HepG2 (cell line): ENCODE measurements around the gene HES6. TPM values are rescaled to one million over a fixed set of nuclear protein-coding genes. Genes with fewer than 3 reads are reported as not detected.
A peak's percentile ranks its signal among the peaks of the same experiment; 100 is the strongest.

ENCODE experiments used
- ASH2L ChIP-seq: fragments of 300-600, 200-600 bp; sonication (generic); IDR thresholded peaks from 2 replicates; pipeline ENCODE4 v1.7.0; 2017; ENCODE audit warnings: low read depth, mild to moderate bottlenecking, moderate library complexity, mixed read lengths, low read length; ENCODE audit not compliant: insufficient read length
- DBP ChIP-seq: sonication (generic); formaldehyde crosslinking; IDR thresholded peaks from 2 replicates; pipeline ENCODE4 v1.4.0; 2020; ENCODE audit warnings: missing genetic modification reagents; ENCODE audit errors: not compliant biosample characterization
- ETV6 ChIP-seq: sonication (generic); formaldehyde crosslinking; conservative IDR thresholded peaks from 2 replicates; pipeline ENCODE4 v1.4.0; 2020; ENCODE audit warnings: missing genetic modification reagents
- GFI1 ChIP-seq: sonication (generic); formaldehyde crosslinking; IDR thresholded peaks from 2 replicates; pipeline ENCODE4 v1.5.0; 2020; ENCODE audit warnings: missing genetic modification reagents, mild to moderate bottlenecking, borderline replicate concordance
- HDAC2 ChIP-seq: sonication (generic); formaldehyde crosslinking; IDR thresholded peaks from 2 replicates; pipeline ENCODE4 v1.4.0; 2020; ENCODE audit warnings: missing genetic modification reagents
- HES4 ChIP-seq: sonication (generic); formaldehyde crosslinking; IDR thresholded peaks from 2 replicates; pipeline ENCODE4 v1.9.0; 2021; ENCODE audit warnings: mild to moderate bottlenecking, missing genetic modification reagents, borderline replicate concordance
- ISL2 ChIP-seq: sonication (generic); formaldehyde crosslinking; IDR thresholded peaks from 2 replicates; pipeline ENCODE4 v1.5.0; 2020; ENCODE audit warnings: missing genetic modification reagents
- MXD4 ChIP-seq: IDR thresholded peaks from 2 replicates; pipeline ENCODE4 v1.6.1; 2016; ENCODE audit warnings: mild to moderate bottlenecking, missing biosample characterization, missing genetic modification reagents
- PHF5A ChIP-seq: IDR thresholded peaks from one replicate; pipeline ENCODE4 v1.6.1; 2018; ENCODE audit warnings: low read depth, missing genetic modification reagents; ENCODE audit not compliant: unreplicated experiment
- THRA ChIP-seq: sonication (generic); formaldehyde crosslinking; IDR thresholded peaks from 2 replicates; pipeline ENCODE4 v1.4.0; 2020; ENCODE audit warnings: missing genetic modification reagents, borderline replicate concordance
- ZMAT3 ChIP-seq: sonication (generic); formaldehyde crosslinking; conservative IDR thresholded peaks from 2 replicates; pipeline ENCODE4 v1.7.0; 2021; ENCODE audit warnings: missing genetic modification reagents
- ZNF101 ChIP-seq: sonication (generic); formaldehyde crosslinking; IDR thresholded peaks from 2 replicates; pipeline ENCODE4 v1.4.0; 2020; ENCODE audit warnings: mild to moderate bottlenecking, low read depth, missing genetic modification reagents, borderline replicate concordance
- ZNF180 ChIP-seq: sonication (generic); formaldehyde crosslinking; IDR thresholded peaks from 2 replicates; pipeline ENCODE4 v1.4.0; 2020; ENCODE audit warnings: low read depth, missing genetic modification reagents, borderline replicate concordance
- ZNF264 ChIP-seq: sonication (generic); formaldehyde crosslinking; IDR thresholded peaks from 2 replicates; pipeline ENCODE4 v1.4.0; 2020; ENCODE audit warnings: missing genetic modification reagents
- ZNF432 ChIP-seq: sonication (generic); formaldehyde crosslinking; IDR thresholded peaks from 2 replicates; pipeline ENCODE4 v1.5.0; 2020; ENCODE audit warnings: missing genetic modification reagents, mild to moderate bottlenecking, borderline replicate concordance
- ZNF558 ChIP-seq: sonication (generic); formaldehyde crosslinking; IDR thresholded peaks from 2 replicates; pipeline ENCODE4 v1.9.0; 2022; ENCODE audit warnings: mild to moderate bottlenecking, missing genetic modification reagents, borderline replicate concordance
- ZNF572 ChIP-seq: sonication (generic); formaldehyde crosslinking; IDR thresholded peaks from 2 replicates; pipeline ENCODE4 v1.5.1; 2020; ENCODE audit warnings: mild to moderate bottlenecking, missing genetic modification reagents
- ZNF879 ChIP-seq: sonication (generic); formaldehyde crosslinking; IDR thresholded peaks from 2 replicates; pipeline ENCODE4 v1.8.1; 2023; ENCODE audit warnings: missing genetic modification reagents
- ZSCAN20 ChIP-seq: sonication (generic); formaldehyde crosslinking; IDR thresholded peaks from 2 replicates; pipeline ENCODE4 v1.4.0; 2020; ENCODE audit warnings: missing genetic modification reagents, mild to moderate bottlenecking, borderline replicate concordance
- polyA plus RNA-seq, 8 experiments: library from polyadenylated mRNA; depleted of rRNA in 3 of 8; stranded (reverse) in 7 of 8; unstranded in 1 of 8; fragments of >200 nt; fragmentation: Illumina TruSeq in 4 of 8; extraction: Trizol in 4 of 8; gene quantifications; 2 replicates each; pipeline versions ENCODE4 v1.2.1 to v1.2.3, GENCODE V29; 2011 to 2016; ENCODE audit warnings: low read depth in 4 of 8, missing spikeins in 1 of 8, mixed read lengths in 1 of 8; ENCODE audit not compliant: insufficient read depth in 1 of 8
- total RNA-seq, 5 experiments: library from RNA; depleted of rRNA; stranded (reverse); fragments of >200 nt; fragmentation: Illumina TruSeq; extraction: Trizol; gene quantifications; 2 replicates each; pipeline ENCODE4 v1.2.3, GENCODE V29; 2016; ENCODE audit warnings: low read depth in 1 of 5
- TF ChIP-seq, protein P1 (sequence below): sonication (generic); formaldehyde crosslinking; IDR thresholded peaks from 2 replicates; pipeline ENCODE4 v1.4.0; 2020; ENCODE audit warnings: mild to moderate bottlenecking, missing genetic modification reagents
- TF ChIP-seq, protein P2 (sequence below): sonication (generic); formaldehyde crosslinking; IDR thresholded peaks from 2 replicates; pipeline ENCODE4 v1.5.1; 2020; ENCODE audit warnings: mild to moderate bottlenecking, moderate library complexity, missing genetic modification reagents
- TF ChIP-seq, protein P3 (sequence below): sonication (generic); formaldehyde crosslinking; IDR thresholded peaks from 2 replicates; pipeline ENCODE4 v1.5.0; 2020; ENCODE audit warnings: missing genetic modification reagents, mild to moderate bottlenecking, borderline replicate concordance

The HES6 gene
- total and polyA plus RNA-seq, 2 of the 13 experiments (the other 11 are each of a cell fraction or from before 2014, with no cell fraction given): 19.5 to 82.8 TPM

GRCh38 chr2:238238766-238239542, 884 bp downstream of the HES6 start (continued):
- TF ChIP-seq, protein P1, sequence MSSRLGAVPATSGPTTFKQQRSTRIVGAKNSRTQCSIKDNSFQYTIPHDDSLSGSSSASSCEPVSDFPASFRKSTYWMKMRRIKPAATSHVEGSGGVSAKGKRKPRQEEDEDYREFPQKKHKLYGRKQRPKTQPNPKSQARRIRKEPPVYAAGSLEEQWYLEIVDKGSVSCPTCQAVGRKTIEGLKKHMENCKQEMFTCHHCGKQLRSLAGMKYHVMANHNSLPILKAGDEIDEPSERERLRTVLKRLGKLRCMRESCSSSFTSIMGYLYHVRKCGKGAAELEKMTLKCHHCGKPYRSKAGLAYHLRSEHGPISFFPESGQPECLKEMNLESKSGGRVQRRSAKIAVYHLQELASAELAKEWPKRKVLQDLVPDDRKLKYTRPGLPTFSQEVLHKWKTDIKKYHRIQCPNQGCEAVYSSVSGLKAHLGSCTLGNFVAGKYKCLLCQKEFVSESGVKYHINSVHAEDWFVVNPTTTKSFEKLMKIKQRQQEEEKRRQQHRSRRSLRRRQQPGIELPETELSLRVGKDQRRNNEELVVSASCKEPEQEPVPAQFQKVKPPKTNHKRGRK: no peak
- TF ChIP-seq ZNF572 (CRISPR knock-in tag): 0 out of 2 replicates have a peak, but pooled peaks have one; percentile 34
- peak; percentile 94 for TF ChIP-seq ETV6 (CRISPR knock-in tag)
- TF ChIP-seq ZMAT3: peak; percentile 99
- TF ChIP-seq PHF5A (CRISPR knock-in tag): no peak
- TF ChIP-seq THRA: peak; percentile 64; the same call in 1 of the 2 replicates
- no peak for TF ChIP-seq ASH2L
- TF ChIP-seq ZNF558 (CRISPR knock-in tag): peak; percentile 98; the same call in 1 of the 2 replicates
- peak; percentile 93; the same call in 1 of the 2 replicates for TF ChIP-seq ZNF180
- TF ChIP-seq, protein P2, sequence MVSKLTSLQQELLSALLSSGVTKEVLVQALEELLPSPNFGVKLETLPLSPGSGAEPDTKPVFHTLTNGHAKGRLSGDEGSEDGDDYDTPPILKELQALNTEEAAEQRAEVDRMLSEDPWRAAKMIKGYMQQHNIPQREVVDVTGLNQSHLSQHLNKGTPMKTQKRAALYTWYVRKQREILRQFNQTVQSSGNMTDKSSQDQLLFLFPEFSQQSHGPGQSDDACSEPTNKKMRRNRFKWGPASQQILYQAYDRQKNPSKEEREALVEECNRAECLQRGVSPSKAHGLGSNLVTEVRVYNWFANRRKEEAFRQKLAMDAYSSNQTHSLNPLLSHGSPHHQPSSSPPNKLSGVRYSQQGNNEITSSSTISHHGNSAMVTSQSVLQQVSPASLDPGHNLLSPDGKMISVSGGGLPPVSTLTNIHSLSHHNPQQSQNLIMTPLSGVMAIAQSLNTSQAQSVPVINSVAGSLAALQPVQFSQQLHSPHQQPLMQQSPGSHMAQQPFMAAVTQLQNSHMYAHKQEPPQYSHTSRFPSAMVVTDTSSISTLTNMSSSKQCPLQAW (CRISPR knock-in tag): peak; percentile 59; the same call in 1 of the 2 replicates
- TF ChIP-seq ZNF432: peak; percentile 94
- peak; percentile 61; the same call in 1 of the 2 replicates for TF ChIP-seq HDAC2 (CRISPR knock-in tag)
- TF ChIP-seq MXD4 (CRISPR knock-in tag): peak; percentile 88
- peak; percentile 59; the same call in 1 of the 2 replicates for TF ChIP-seq GFI1 (CRISPR knock-in tag)
- TF ChIP-seq HES4 (CRISPR knock-in tag): peak; percentile 100
- peak; percentile 99 for TF ChIP-seq ZSCAN20
- TF ChIP-seq ZNF264 (CRISPR knock-in tag): peak; percentile 79; the same call in 1 of the 2 replicates
- peak; percentile 99 for TF ChIP-seq ZNF879 (CRISPR knock-in tag)
- TF ChIP-seq, protein P3, sequence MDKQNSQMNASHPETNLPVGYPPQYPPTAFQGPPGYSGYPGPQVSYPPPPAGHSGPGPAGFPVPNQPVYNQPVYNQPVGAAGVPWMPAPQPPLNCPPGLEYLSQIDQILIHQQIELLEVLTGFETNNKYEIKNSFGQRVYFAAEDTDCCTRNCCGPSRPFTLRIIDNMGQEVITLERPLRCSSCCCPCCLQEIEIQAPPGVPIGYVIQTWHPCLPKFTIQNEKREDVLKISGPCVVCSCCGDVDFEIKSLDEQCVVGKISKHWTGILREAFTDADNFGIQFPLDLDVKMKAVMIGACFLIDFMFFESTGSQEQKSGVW (CRISPR knock-in tag): peak; percentile 98
- peak; percentile 64; the same call in 1 of the 2 replicates for TF ChIP-seq ISL2 (CRISPR knock-in tag)
- peak; percentile 58; the same call in 1 of the 2 replicates for TF ChIP-seq ZNF101
- peak; percentile 95 for TF ChIP-seq DBP (CRISPR knock-in tag)
